Dedifferentiated amniotic fluid mesenchymal stem cell (primary cell): ENCODE results near the gene TRAF6.
"Not testable (repeated sequence)": the region's sequence is repeated elsewhere in the genome, so short reads cannot be mapped to it uniquely, and the experiment has no call there.

Experiments
- DNase-seq: peaks from one replicate; pipeline ENCODE4 v3.0.0-alpha.2; 2016; ENCODE audit errors: extremely low spot score

TRAF6 gene, protein sequence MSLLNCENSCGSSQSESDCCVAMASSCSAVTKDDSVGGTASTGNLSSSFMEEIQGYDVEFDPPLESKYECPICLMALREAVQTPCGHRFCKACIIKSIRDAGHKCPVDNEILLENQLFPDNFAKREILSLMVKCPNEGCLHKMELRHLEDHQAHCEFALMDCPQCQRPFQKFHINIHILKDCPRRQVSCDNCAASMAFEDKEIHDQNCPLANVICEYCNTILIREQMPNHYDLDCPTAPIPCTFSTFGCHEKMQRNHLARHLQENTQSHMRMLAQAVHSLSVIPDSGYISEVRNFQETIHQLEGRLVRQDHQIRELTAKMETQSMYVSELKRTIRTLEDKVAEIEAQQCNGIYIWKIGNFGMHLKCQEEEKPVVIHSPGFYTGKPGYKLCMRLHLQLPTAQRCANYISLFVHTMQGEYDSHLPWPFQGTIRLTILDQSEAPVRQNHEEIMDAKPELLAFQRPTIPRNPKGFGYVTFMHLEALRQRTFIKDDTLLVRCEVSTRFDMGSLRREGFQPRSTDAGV

DNA sequence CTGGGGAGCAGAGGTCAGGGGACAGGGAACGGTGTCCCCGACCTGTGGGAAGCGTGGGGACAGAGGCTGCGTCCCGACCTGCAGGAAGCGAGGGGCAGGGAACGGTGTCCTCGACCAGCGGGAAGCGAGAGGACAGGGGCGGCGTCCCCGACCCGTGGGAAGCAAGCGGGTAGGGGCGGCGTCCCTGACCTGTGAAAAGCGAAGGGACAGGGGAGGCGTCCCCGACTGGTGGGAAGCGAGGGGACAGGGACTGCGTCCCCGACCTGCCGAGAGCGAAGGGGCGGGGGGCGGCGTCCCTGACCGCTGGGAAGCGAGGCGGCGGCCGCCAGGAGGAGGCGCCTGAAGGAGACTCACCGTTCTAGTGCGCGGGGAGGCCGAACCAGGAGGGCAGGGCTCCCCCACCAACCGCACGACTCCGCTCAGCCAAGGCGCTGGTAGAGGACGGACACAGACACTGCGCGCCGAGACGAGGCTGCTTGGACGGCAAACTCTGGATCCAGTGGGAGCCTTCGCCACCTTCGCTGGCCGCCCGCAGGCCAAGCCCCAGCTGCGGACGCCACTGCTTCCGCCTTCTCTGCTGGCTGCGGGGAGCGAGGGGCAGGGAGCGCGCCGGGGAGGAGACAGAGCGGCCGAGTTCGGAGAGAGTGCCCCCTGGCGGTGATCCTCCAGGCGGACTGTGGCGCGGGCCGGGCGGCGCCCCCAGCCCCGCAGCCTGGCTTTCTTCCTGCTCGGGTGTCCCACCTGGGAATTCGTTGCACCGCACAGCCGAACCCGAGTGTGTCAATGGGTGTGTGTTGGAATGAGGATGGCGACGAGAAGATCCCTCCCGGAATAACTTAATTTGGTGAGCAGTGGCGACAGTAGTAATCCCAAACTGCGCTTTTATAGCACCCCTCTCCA, at the start of gene TRAF6:
TSS of gene TRAF6 (minus strand) at position 579 of the 900 bp plus-strand sequence. CDS start 8,757 bp downstream, outside the sequence.
- peak; percentile 80 for DNase-seq

DNA sequence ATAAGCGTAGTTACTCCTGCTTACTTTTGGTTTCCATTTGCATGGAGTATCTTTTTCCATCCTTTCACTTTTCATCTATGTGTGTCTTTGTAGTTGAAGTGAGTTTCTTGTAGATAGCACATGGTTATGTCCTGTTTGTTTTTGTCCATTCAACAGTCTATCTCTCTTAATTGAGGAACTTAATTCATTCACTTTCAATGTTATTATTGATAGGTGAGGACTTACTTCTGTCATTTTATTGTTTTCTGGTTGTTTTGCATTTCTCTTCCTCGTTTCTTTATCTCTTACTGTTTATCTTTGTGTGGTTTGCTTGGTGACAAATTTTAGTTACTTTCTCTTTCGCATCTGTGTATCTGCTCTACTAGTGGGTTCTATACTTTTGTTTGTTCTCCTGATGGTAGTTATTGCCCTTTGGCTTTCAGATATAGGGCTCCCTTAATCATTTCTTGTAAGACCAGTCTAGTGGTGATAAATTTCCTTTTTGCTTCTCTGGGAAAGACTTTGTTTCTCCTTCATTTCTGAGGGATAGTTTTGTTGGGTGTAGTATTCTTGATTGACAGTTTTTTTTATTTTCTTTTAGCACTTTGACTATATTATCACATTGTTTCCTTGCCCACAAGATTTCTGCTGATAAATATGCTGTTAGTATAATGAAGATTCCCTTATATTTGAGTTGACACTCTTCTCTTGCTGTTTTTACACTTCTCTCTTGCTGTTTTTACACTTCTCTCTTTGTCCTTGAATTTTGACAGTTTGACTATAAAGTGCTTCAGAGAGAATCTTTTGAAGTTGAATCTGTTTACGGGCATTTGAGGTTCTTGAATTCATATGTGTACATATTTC, 48.7 kb upstream of the TRAF6 start:
- DNase-seq, result no peak

DNA sequence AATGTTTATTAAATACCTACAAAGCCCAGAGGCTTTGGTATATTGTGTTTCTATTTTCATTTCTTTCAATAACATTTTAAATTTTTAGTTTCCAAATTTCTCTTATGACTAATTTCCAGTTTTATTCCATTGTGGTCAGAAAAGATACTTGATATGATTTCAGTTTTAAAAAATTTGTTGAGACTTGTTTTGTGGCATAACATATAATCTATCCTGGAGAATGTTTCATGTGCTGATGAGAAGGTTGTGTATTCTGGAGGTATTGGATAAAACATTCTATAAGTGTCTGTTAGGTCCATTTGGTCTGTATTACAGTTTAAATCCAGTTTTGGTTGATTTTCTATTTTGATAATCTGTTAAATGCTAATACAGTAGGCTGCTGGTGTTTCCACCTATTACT, 47.9 kb upstream of the TRAF6 start:
- DNase-seq, result no peak

DNA sequence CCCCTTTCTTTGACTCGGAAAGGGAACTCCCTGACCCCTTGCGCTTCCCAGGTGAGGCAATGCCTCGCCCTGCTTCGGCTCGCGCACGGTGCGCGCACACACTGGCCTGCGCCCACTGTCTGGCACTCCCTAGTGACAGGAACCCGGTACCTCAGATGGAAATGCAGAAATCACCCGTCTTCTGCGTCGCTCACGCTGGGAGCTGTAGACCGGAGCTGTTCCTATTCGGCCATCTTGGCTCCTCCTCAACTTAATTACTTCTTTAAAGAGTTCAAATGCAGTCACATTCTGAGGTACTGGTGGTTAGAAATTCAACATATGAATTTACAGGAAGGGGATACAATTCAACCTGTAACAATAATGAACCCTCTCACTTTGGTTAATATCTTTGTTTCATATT, 47.3 kb upstream of the TRAF6 start:
- not testable (repeated sequence) for DNase-seq

DNA sequence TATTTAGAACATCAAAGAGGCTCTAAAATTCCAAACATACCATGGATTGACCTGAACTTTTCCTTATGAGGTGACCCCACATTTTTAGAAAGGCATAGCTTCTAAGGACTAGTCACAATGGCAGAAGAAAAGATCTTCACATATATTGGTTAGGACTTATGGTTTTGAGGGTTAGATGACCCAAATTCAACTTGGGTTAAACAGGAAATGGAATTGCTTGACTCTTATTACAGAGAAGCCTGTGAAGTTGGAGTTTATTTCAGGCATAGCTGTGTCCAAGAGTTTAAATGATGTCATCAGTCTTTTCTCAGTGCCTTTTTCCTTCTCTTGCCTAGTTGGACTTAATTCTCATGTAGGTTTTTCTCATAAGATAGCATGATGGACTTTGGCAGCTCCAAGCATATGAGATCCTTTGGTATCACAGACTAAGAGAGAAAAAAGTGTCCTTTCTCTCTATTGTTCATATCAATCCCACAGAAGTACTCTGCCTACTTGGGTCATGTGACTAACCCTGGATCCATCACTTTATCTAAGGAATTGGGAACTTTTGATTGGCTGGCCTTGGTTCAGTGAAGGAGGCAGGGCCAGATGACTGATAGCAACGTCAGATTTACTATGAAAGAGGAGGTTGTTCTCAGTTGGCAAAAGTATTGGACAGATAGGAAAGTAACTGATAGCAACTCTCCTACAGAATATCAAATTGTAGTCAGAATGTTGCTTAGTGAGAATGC, 40.5 kb upstream of the TRAF6 start:
- no peak for DNase-seq

DNA sequence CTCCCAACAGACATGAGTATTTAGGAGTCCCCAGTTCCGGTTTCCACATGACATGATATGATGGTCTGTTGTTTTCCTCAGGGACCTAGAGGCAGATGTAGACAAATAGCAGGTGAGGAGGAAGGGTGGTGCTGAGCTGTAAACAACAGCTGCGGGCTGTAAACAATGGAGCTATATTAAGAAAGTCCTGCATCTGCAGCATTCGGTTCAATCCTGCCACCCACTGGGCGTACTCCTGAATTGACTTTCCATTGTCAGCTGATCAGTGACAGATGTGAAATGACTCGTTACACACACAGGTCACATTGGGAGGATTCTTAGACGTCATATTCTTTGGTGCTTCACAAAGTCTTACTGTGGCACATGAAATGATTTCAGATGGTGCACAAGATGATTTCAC, 30.9 kb upstream of the TRAF6 start:
- no peak for DNase-seq

DNA sequence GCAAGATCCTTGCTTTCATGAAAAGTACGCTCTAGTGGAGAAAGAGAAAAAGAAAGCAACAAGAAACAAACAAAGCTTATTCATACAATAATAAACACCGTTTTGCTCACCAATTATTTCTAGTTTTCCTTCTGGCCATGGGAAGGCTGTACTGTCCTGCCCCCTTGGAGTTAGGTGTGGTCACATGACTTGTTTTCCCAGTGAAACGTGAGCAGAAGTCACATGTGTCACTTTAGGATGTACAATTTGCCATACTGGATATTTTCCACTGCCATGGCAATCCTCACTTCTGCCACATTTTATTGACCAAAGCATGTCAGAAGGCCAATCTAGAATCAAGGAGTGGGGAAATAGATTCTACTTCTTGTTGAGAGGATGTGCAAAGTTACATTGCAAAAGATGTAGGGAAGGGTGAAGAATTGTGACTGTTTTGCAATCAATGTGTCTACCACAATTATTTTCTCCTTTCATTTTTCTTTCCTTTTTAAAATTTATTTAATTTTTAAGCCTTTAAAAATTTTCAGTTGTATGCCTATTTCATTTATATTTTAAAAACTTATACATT, 24.3 kb upstream of the TRAF6 start:
- no peak for DNase-seq

DNA sequence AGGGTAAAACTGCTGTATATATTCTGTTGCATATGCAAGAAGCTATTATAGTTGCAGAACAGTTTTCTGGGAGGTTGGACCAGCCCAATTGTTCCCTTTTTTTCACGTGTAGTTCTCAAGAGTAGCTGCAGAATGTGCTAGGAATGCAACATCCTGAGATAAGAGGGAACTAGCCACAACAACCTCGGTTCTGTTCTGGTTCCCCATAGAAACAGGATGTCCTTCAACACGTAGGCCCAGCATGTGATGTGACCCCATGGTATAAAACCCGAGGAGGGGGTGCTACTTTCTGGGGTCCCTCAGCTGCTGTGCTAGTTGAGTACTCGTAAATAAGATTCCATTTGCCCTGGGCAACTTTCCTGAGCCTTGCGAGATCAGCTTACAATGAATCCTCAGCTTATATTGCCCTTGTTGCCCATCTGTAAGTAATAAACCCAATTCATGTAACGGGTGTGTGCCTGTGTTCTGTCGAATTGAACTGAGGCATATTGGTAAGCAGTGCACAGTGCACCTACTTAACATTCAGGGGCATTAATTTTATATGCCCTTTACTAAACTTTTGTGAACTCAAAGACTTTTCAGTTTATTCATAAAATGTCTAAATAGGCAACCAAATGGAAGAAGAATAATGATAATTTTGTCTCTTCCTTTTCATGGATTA, 23.0 kb upstream of the TRAF6 start:
- no peak for DNase-seq

DNA sequence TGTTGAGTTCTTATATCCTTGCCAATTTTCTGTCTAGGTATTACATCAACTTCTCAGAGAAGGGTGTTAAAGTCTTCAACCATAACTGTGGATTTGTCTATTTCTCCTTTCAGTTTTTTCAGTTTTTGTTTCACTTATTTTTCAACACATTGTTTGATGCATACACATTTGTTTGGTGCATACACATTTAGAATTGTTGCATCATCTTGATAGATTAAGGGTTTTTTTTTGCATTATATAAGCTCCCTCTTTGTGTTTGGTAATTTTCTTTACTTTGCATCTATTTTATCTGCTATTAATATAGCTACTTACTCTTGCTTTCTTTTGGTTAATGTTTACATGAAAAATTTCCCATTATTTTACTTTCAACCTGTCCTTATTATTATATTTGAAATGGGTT, 20.8 kb upstream of the TRAF6 start:
- no peak for DNase-seq

DNA sequence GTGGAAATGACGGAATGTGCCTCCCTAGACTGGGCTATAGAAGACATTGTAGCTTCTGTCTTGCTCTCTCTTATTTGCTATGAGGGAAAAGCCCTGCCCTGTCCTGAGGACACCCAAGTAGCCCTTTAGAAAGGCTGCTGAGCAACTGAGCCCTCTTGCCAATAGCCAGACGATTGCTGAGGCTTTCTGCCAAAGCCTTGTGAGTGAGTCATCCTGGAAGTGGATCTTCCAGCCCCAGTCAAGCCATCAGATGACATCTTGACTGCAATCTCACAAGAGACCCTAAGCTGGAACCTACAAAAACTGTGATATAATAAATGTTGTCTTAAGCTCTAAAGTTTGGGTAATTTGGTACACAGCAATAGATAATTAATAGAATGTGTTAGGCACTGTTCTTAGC, 3.9 kb upstream of the TRAF6 start:
- no peak for DNase-seq

DNA sequence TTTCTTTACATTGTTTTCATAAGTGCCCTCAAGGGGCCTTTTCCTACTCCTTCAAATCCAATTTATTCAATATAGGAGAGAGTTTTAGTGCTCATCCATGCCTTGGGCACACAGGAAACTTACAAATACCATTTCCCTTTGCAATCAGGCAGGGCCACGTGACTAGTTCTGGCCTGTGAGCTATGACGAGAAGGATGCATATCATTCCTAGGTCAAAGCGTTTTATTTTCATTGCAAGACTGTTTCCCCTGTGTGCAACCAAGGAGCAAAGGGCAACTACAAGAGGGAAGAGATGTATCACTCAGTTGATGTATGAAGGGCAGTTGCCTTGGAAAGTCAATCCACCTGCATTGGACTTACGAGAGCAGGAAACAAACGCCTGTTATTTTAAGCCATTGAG, 1.9 kb upstream of the TRAF6 start:
- no peak for DNase-seq

DNA sequence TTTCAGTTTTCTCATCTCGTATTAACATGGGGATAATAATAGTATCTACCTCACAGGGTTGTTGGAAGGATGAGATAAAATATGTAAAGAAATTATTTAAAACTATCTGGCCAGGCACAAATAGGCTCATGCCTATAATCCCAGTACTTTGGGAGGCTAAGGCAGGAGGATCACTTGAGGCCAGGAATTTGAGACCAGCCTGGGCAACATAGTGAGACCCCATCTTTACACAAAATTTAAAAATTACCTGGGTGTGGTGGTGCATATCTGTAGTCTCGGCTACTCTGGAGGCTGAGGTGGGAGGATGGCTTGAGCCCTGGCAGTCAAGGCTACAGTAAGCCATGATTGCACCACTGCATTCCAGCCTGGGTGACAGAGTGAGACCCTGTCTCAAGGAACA, 990 bp upstream of the TRAF6 start:
- not testable (repeated sequence) for DNase-seq

DNA sequence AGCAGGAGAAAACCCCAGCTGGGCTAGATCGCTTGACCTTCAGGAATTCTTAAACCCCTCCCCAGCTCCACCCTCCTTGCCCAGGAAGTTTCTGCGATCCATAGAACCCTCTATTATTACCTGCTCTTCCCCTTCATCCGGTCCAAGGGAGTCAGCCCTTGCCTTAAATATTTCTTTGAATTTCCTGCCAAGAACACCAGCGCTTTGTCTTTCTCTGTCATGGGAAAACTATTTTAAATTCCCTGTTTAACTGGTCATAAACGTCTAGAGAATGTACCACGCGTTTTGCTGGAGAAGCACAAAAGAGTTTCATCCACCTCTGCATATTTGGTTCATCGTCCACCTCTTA, 496 bp upstream of the TRAF6 start:
- DNase-seq, result no peak

DNA sequence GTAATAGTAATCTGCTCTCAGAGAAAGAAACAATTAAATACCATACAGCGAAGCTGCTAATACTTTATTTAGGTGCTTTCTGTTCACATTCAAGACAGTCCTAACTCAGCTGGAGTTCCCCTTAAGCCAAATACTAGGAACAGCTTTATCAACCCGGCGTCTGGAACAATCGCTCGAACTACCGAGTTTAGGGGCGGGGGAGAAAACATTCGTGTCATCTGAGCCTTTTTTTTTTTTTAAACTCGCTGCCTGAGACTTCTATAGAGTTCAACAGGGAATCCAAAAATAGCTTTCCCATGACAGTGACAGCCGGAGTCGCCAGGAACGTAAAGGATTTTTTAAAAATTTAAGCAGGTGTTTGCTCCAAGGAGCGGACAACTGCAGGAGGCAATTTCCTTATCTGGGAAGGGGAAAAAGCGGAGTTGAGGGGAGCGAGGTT, 852 bp downstream of the TRAF6 start:
- DNase-seq, result peak; percentile 52

DNA sequence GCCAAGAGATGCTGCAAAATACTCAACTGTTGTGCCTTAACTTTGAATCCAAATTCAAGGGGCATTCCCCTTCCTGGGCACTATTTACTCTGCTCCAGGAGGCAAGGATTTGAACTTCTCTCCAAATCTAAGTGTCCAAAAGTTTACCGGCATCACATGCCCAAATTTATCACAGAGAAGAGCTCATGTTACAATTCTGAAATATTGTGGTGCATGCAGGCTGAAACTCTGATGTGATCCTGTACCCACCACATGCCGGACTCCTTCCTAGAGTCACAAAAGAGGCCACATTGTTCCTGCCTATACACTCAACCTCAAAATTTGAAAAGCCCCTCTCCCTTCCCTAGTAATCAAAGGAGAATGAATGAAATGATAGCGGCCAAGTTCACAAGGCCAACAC, 1.3 kb downstream of the TRAF6 start:
- no peak for DNase-seq

DNA sequence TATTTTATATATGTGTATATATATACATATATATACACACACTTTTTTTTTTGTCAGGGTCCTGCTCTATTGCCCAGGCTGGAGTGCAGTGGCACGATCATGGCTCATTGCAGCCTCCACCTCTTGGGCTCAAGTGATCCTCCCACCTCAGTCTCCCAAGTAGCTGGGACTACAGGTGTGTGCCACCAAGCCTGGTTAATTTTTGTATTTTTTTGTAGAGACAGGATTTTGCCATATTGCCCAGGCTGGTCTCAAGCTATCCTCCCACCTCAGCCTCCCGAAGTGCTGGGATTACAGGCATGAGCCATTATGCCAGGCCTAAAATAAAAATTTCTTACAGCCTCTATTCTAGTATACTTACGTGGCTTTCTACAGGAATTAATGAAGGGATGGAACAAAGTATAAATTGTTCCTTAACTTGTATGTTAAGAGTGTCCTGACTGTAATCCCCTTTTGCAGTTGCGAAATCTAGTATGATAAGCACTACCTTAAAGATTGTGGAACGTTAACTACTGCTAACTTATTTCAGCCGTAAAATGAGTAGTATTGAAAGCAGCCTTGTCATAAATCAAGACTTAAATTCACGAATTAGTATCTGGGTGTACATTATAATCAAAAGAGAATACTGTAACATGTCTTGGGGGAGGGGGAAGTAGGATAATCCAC, 2.1 kb downstream of the TRAF6 start:
- DNase-seq, result no peak

DNA sequence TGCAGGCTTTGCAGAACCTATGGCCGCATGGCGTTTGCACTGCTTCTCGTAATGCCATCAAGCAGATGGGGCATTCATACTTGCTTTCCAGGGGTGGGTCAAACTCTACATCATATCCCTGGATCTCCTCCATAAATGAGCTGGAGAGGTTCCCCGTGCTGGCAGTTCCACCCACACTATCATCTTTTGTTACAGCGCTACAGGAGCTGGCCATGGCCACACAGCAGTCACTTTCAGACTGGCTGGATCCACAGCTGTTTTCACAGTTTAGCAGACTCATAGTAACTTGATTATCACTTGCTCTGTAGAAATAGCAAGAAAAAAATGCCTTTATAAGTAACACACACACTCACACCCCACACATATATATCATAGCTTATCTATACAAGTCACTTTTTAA, 8.8 kb downstream of the TRAF6 start:
- DNase-seq, result no peak

DNA sequence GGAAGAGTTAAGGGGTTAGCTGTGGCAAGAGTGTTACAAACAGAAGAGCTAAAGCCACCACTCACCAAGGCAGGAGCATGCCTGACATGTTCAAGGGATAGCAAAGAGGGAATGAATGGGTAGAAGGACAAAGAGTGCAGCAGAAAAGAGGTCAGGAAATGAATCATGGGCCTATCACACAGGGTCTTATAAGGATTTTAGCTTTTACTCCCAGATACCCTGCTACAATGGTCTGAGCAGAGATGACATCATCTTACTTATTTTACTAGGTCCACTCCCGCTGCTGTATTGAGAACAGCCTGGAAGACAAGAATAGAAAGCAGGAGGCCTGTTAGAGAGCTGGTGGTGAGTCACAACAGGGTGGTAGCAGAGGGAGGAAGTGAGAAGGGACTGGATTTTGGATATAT, 9.8 kb downstream of the TRAF6 start:
- DNase-seq, result peak; percentile 80

DNA sequence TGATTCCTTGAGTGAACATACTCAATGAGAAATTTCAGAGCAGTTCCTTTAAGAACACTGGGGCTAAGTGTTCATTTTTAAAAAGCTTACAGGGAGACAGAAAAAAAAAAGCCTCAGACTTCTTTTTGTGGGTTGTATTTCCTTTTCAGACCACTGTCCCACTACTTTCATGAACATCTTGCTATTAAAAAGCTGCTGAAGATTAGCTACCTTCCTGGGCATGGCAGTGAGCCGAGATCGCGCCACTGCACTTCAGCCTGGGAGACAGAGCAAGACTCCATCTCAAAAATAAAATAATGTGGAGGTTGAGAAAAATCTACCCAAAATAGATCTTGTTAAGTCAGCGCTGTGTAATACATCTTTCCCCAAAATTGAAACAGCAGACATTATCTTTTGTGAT, 10.8 kb downstream of the TRAF6 start:
- DNase-seq, result no peak

DNA sequence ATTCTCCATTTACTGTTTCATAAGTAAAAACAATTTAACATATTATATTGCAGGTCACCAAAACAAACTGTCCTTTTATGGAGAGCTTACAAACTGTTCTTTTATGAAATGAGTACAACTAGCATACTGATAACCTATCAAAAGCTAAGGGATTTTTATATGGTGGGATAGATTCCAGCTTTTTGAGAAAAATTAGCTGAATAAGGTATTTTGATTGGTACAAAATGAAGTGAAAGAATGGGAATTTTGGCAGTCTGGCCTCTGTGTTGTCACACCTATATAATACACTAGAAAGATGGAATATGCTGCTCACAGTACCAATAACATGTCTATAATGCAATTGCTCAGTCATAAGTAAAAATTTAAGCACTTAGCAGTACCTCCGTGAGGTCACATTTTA, 11.4 kb downstream of the TRAF6 start:
- no peak for DNase-seq
